T-helper 2 cell (primary cell): ENCODE measurements around the gene POLE.

Experiments
- DNase-seq, 5 experiments: peaks; one replicate each; pipeline versions ENCODE4 v3.0.0 to v3.0.0-alpha.2; 2012 to 2022

POLE gene

DNA sequence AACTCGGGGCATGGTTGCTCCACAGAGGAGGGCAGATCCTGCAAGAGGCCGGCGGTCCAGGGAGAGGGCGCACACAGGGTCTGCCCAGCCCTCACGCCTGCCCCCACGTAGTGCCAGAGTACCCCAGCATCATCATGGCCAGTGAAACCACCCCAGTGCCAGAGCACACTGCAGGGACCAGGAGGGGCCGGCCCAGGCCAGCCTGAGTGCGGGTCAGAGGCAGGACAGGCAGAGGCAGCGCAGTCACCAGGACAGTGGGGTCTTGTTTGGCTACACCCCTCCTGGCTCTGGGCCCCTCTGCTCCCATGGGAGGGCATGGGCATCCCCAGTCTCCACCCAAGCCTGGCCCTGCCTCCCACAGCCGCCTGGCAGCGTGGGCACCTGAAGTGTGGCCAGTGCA is 111.5 kb downstream of the POLE start:
- no peak for DNase-seq

DNA sequence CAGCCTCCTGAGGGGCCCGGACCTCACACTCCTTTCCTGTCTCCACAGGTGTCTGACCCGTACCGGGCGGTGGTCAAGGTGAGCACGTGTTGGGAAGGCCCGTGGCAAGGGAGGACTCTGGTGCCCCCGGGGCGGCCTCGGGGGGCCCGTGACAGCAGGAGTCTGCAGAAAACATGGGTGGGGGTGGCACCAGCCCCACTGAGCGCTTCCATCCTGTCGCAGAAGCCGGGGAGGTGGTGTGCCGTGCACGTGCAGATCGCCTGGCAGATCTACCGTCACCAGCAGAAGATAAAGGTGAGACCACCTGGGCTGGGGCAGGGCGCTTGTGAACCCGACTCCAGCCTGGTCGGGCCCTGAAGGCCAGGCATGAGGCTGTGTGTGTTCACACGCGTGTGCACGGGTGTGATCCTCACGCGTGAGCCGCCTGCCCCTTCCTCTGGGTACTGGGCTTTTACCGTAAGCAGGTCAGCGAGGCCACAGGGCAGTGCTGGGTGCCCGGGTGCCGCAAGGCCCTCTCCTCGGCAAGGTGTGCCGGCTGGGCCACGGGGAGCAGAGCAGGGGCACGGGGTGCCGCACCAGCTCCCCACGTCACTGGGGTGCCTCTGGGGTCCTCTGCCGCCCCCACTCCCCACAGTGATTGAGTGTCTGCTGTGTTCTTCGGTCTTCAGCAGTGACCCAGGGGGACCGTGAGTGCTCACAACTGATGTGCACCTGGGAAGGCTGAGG is 112.7 kb downstream of the POLE start:
- DNase-seq = no peak
